Activated CD4-positive, alpha-beta T cell treated with anti-CD3 and anti-CD28 coated beads for 4 hours (primary cell): ENCODE data around the gene CLEC11A.

Experiments used
- DNase-seq, 2 donors: peaks; one replicate each; pipeline ENCODE4 v3.0.0-alpha.2; 2020

Gene CLEC11A

DNA sequence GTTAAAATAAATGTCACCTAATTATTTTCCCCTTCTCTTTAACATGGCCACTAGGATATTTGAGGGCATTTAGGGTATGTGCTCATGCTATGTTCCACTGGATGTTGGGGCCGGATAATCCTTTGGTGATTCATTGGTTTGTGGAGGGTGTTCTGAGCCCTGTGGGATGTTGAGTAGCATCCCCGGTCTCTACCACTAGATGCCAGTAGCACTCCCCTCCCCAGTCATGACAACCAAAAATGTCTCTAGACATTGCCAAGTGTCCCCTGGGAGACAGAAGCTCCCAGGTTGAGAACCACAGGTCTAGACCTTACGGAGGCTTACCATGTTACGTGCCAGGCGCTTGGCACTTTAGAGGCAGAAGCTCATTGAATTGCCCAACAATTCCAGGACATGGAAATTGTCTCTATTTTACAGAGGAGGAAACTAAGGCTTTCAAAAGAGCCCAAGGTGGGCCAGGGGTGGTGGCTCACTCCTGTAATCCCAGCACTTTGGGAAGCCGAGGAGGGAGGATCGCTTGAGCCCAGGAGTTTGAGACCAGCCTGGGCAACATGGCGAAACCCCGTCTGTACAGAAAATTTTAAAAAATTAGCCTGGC lies 17.6 kb upstream of the CLEC11A start:
- no peak for DNase-seq

DNA sequence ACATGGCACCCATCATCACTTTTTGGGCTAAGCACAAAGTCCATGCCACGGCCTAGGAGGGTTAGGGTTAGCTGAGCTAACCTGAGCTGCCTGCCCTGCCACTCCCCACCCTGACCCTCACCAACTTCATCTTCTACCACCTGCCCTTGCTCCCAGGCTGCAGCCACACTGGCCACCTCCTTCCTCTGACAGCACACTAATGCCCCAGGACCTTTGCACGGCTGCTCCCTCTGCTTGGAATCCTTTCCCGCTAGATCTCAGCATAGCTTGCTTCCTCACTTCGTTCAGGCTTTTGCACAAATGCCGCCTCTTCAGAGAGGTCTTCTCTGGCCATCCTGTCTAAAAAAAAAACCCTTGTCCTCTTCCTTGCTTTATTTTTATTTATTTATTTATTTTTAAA lies 16.8 kb upstream of the CLEC11A start:
- no peak for DNase-seq

DNA sequence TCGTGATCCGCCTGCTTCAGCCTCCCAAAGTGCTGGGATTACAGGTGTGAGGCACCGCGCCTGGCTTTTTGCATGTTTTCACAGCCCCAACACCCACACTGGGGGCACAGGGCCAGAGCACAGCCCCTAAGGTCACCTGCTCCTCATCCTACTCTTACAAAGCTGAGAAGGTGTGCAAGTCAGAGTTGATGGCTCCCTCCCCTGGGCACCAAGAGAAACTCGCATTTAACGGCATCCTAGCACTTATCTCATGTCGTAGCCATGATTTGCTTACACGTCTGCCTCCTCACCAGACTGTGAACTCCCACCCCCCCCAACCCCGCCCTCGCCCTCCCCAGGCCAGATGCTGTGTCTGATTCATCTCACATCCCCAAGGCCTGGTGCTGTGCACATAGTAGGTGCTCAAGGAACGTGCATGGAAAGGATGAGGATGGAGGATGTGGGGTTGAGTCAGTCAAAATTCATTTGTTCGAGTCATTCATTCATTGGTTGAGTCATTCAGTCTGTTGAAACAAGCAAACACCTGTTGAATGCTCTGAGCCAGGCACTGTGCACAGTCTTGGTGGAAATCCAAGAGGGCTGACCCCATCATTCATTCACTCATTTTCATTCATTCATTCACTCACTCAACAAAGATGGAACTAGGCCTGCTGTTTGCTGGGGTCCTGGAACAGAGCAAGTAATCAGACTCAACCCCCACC lies 14.8 kb upstream of the CLEC11A start:
- DNase-seq, result no peak

DNA sequence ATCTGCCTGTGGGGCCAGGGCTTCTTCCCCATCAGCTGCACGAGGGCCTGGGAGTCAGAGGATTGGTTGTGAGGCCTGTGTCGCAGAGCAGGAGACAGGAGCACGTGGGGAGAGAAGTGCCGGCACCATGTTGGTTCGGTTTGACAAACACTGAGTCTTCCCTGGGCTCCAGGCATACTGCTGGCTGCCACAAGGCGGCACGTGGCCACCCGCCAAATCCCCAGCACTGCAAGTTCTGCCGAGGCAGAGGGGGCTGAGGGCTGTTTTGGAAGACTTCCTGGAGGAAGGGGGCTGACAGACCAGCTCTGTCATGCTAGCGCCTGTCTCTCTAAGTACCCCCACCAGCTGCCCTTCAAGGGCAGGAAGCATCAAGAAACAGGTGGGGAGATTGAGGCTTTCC lies 13.1 kb upstream of the CLEC11A start:
- no peak for DNase-seq

DNA sequence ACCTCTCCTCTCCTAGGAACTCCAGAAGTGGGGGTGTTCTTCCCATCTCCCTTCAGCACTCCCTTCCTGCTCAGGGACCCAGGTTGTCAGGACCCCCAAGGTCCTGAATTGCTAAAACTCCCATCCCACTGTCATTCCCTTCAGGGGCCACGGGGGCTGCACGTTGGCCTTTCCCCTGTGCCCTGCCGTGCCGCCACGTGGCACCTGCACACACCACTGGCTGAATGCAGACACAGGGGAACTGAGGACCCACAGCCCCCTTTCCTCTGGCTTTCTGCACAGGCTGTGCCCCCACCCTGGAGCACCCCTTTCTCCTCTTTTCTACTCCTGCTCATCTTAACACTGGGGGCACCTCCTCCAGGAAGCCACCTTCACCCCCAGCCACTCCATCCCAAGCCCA lies 12.6 kb upstream of the CLEC11A start:
- DNase-seq, result no peak

- no peak for DNase-seq
These were observed 12.0 kb upstream of the CLEC11A start for GRCh38 chr19:50711196-50711595.

DNA sequence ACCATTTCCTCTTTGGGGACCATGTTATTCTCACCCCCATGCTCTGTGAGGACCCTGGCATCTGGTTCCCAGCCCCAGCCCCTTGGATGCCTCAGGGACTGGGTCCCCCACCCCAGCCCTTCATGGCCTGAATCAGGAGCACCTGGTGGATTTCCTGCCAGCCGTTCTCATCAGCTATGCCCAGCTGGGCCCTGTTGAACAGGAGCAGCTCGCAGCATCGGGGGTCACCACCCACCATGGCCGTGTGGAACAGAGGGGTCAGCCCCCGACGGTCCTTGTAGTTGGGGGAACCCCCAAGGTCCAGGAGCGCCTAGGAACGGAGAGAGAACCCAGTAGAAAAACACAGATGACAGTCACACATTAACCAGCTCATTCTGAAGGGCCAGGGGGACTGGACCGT lies 11.4 kb upstream of the CLEC11A start:
- DNase-seq, result no peak

DNA sequence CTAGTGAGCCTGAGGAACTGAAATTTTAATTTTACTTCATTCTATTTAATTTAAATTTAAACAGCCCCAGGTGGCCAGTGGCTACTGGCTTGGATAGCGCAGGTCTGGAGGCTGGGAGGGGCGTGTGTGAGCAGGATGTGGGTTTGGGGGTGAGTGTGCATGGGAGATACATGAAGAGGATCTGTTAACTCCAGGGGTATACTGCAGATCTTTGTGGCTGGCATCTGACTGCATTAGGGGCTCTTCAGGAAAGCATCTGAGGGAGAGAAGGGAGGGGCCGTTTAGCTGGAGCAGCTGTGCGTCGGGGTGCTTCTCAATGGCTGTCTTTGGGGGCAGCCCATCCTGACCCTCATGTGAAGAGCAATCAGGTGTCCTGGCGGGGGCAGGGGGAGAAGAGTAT lies 10.3 kb upstream of the CLEC11A start:
- no peak for DNase-seq

- DNase-seq, result no peak
These were observed 9.5 kb upstream of the CLEC11A start for GRCh38 chr19:50713556-50714236.

GRCh38 chr19:50716178-50717025 lies 6.8 kb upstream of the CLEC11A start:
- DNase-seq, result no peak

DNA sequence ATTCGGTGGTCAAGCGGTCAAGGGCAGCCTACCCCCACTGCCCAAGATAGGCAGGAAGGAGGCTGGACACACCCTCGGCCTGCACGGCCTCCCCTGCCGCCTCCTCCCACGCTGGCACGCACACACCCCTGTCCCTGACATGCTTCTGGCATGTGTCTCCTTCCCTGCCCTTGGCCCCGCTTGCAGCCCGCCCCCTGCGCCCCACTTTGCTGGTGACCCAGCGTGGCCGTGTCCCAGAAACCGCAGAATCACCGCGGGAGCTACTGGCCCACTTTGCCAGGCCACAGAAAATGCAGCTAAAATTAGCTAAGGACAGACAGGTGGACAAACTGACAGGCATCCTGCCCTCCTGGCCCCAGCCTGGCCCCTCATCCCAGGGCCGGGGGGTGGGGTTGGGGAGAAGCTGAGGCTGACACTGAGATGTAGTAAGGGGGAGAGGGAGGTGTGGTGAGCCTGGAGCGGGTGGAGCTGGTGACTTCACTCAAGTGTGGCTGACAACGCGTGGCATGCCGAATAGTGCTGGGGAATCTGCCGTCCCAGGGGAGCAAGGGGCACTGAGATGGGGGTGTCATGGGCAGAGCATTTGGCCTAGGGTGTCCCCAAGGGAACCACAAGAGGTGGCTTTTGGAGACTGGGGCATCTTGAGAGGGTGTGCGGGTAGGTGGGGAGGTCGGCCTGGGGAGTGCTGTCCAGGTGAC lies 6.0 kb upstream of the CLEC11A start:
- DNase-seq, result no peak

DNA sequence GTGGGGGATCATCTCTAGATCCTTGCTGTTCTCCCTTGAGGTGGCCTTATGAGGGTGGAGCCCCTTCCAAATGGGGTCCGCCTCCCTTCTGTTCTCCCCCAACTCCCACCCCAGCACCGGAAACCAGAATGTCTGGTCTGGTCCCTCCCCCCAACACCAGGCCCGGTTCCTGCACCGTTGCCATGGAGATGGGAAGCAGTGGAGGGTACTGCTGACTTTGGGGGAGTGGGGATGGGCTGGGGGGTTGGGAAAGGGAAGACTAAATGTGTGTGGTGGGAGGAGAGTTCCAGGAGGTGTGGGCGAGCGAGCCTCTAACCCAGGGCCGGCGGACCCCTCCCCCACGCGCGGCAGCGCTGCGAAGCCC lies 5.3 kb upstream of the CLEC11A start:
- no peak for DNase-seq

DNA sequence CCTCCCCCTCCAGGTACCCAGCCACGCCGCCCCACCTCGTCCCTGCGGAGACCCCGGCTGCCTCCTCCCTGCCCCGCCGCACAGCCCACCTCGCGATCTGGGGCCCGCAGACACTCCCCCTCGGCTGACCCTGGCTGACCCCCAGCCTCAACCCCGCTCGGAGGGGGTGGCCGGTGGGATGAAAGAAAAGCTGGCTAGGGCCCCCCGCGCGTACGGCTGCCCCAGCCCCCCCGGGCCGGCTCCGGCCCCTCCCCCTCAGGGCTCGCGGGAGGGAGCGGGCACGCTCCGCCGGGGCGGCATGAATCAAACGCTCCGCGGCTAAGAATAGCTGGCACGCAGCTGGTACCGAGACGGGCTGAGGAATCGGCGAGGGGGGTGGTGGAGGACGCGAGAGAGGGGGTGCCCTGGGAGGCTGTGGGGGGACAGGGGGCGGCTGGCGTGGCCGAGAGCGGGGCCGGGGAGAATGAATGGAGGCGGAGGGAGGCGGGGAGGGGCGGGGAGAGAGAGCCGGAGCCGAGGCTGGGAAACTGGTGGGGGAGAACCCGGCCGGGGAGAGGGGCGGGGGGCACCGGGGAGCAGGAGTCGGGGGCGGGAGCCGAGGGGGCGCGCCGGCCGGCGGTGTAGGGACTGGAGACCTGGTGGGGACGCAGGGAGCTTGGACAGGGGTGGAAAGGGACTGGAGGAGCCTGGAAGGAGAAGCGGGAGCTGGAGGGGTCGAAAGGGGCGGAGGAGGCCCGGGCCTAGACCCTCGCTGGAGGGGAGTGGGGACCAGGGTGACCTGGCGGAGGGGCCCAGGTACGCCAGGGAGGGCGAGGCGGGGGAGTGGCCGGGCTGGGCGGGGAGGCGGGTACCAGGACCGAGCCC lies 4.7 kb upstream of the CLEC11A start:
- peak in 1 of 2 donors; percentile 13 for DNase-seq

DNA sequence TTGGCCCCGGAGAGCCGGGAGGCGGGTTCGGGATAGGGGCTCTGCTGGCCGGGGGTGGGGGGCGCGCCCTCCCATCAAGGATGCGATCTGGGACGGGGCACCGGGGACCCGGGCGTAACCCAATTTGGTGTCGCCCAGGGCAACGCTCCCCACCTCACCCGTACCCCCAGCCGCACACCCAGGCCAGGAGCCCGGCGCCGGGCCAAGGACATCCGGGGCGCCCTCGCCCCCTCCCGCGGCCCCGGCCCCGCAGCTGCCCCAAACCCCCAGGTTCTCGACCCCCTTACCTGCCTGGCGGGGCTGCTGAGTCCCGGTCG lies 4.1 kb upstream of the CLEC11A start:
- DNase-seq, result no peak

DNA sequence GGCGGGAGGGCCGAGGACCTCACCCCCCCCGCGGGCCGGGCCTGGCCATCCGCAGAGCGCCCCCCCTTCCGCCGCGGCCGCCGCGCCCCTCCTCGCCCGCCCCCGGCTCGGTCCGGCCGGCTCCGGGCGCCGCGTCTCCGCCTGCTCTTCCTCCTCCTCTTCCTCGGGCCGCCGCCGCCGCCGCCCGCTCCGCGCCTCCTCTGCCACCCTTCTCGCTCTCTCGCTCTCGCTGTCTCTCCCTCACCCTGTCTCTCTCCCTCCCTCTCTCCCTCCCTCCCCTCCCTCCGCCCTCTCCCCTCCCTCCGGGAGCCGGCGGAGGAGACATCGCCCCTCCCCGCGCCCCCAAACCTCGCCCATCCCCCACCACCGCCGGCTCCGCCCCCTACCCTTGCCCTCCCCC lies 3.6 kb upstream of the CLEC11A start, which contains the start of gene SHANK1:
Gene SHANK1, minus strand, starts transcription at position 237 of the 400 bp plus-strand sequence. CDS start 2,883 bp downstream, outside the sequence.
- no peak for DNase-seq

- DNase-seq, result no peak
These were observed 2.8 kb upstream of the CLEC11A start for GRCh38 chr19:50720181-50720920.

DNA sequence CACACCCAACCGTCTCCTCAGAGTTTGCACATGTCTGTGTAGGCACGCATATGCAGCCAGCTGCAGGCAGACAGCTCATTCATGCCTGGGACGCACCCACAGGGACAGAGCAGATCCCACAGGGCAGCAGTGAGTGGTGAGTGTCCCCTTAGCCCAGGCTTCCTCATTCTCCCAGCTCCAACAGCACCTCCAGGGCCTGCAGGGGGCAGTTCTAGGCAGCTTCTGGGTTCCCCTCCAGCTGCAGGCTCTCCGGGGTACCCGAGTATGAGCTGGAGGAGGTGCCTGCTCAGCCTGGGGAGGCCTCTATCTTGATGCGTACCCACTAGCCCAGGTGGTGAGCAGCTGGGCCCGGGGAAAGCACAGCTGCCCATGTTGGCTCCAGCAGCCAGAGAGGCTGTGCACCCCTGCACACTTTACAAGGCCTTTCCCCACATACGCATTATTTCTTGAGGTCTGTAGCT lies 2.2 kb upstream of the CLEC11A start:
- DNase-seq, result no peak

GRCh38 chr19:50721441-50722137 lies 1.6 kb upstream of the CLEC11A start:
- no peak for DNase-seq

- no peak for DNase-seq
These were observed 757 bp upstream of the CLEC11A start for GRCh38 chr19:50722201-50723013.
